ENCODE measurements around the gene LIN7B. TPM values are rescaled to one million over a fixed set of nuclear protein-coding genes. Genes with fewer than 3 reads are reported as not detected.
A peak's percentile ranks its signal among the peaks of the same experiment; 100 is the strongest.
"Not testable (repeated sequence)": the region's sequence is repeated elsewhere in the genome, so short reads cannot be mapped to it uniquely, and the experiment has no call there.

LIN7B gene, protein sequence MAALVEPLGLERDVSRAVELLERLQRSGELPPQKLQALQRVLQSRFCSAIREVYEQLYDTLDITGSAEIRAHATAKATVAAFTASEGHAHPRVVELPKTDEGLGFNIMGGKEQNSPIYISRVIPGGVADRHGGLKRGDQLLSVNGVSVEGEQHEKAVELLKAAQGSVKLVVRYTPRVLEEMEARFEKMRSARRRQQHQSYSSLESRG
- 15.9 and 21.6 TPM in 2 replicates for total RNA-seq (2014; rRNA removed; shearing (Covaris generic))

DNA sequence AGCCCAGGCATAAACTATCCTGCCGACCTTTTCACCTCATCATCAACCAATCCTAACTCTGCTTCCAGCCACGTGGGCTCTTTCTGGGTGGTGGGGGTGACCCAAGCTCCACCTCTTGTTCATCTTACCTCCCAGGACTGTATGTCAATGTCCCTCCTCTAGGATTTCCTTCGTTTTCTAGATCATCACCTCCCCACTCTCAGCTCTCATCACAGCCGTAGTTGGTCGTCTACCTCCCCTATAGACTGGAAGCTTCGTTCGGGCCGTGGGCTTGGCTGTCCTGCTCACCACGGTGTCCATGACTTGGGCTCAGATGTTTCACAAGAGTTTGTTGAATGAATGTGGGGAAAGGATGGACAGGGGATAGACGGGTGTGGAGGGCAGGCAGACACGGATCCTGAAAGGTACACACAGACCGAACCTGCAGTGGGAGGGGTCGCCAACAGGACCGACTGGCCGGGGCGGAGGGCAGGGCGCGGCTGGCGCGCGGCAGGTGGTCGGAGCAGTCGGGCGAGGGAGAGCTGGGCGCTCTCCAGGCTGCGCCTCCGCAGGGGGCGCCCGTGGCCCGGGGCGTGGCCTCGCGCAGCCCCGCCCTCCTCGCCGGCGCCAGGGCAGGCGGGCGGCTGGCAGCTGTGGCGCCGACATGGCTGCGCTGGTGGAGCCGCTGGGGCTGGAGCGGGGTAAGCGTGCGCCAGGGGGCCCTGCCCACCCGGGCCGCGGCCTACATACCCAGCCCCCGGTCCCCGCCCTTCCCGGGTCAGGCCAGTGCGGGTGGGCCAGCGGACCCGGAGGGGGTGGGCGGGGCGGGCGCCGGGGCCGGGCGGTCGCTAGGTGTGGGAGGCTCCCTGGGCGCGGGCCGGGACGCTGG lies at the start of gene LIN7B:
Gene LIN7B, plus strand, starts transcription at position 609 of the 868 bp plus-strand sequence. Its CDS starts 35 bp downstream, at position 644.
- H3K4me1 ChIP-seq (replicated peaks), result peaks cover 51% of the 10 kb centered on the region
- H3K4me3 ChIP-seq, result peak within 1 kb of the TSS; percentile 74
- H3K36me3 ChIP-seq, result peaks cover 17% of the 10 kb centered on the region
- H3K9me3 ChIP-seq (replicated peaks), result peaks cover 3% of the 10 kb centered on the region
- DNase-seq (ENCODE audit: low read depth in 1 of 2, low spot score in 2 of 2), result peak; percentile 81 to 94
- H3K27ac ChIP-seq, result peak within 1 kb of the TSS; percentile 45; the same call in 1 of the 2 replicates
- H3K27me3 ChIP-seq (replicated peaks), result no peaks in the 10 kb centered on the region

DNA sequence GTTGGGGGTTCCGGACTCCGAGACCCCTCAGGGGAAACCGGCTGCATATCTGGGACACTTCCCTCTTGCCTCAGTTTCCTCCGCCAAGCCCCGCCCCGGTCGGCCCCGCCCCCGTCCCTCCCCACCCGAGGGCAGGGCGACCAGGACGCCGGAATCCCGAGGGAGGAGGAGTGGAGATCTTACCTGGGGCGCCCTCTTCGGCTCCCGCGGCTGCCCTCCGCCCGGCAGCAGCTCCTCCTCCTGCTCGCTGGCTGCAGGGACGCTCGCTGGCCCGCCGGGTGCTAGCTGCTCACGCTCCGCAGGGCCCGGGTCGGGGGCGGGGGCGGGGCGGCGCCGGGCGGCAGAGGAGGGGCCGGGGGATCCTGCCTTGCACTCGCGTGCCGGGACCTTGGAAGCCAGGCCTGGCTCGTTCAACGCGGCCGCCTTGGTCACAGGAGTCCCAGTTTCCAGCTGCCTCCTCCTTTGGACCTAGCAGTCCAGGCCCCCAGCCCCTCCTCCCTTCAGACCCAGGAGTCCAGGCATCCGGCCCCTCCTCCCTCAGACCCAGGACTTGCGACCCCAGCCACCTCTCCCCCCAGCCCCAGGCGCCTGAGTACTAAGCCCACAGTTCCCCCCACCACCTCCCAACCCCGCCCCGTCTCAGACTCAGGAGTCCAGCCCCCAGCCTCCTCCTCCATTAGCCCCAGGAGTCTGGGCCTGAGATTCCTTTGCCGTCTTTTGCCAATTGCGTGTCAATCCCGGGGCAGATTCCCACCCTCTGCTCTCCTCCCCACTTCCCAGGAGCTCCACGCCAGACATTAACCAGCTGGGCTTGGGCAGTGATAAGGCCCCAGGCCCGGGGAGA lies 49.2 kb upstream of the LIN7B start, which contains the start of gene NTF4:
Gene NTF4, minus strand, starts transcription at position 51 of the 844 bp plus-strand sequence. CDS start 2,821 bp downstream, outside the sequence.
- Histone ChIP-seq H3K27me3 (replicated peaks) (peaks cover 16% of the 10 kb centered on the region), H3K36me3 (no peaks in the 10 kb centered on the region), H3K4me3 (no peak within 1 kb of the TSS), H3K9me3 (replicated peaks) (peaks cover 8% of the 10 kb centered on the region; the same call in 1 of the 2 replicates), H3K4me1 (replicated peaks) (no peaks in the 10 kb centered on the region), H3K27ac (no peak within 1 kb of the TSS)
- no peak for DNase-seq (ENCODE audit: low read depth in 1 of 2, low spot score in 2 of 2)

DNA sequence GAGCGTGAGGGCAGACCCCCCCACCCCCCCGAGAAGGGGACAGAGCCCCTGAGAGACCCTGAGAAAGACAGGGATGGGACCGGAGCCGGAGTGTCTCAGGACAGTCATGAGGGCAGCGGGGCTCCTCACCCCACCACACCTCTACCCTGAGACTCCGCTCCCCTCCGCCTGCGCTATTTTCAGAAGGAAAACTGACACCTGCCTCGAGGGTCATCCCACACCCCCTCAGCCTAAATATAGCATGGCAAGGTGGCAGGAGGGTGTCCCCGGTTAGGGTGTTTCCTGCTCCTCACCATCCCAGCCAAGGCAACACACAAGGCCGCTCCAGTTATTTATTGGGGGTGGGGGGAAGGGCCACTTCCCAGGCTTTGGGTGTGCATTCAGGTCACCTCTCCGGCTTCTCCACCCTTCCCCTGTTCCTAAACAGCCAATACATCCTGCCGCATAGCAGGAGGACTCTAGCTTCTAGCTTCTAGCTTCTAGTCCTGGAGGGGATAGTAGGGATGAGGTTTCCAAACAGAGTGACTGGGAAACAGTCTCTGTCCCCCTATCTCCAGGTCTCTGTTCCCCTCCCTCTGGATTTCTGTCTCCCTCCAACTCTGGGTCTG lies 48.2 kb upstream of the LIN7B start:
- no peaks in the 10 kb centered on the region for H3K4me1 ChIP-seq (replicated peaks)
- peaks cover 16% of the 10 kb centered on the region for H3K27me3 ChIP-seq (replicated peaks)
- H3K9me3 ChIP-seq (replicated peaks), result peaks cover 8% of the 10 kb centered on the region; the same call in 1 of the 2 replicates
- no peak overlapping the region for H3K27ac ChIP-seq
- DNase-seq (ENCODE audit: low read depth in 1 of 2, low spot score in 2 of 2), result no peak
- no peaks in the 10 kb centered on the region for H3K36me3 ChIP-seq
- no peak overlapping the region for H3K4me3 ChIP-seq

DNA sequence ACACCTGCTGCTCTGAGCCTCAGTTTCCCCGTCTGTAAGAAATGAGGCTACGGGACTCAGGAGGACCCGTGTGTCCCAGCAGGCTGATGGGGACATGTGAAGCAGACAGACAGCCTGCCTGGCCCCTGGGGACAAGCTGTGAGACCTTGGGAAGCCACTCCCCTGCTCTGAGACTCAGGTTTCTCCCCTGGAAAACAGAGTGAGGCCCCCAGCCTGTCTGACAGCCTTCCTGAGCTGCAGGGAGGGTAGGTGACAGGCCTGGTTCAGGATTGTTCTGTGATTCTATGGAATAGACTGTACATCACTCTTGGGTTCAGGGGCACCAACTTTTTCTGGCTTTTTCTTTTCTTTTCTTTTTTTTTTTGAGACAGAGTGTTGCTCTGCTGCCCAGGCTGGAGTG lies 46.6 kb upstream of the LIN7B start:
- no peak for DNase-seq (ENCODE audit: low read depth in 1 of 2, low spot score in 2 of 2)
- no peaks in the 10 kb centered on the region for H3K36me3 ChIP-seq

DNA sequence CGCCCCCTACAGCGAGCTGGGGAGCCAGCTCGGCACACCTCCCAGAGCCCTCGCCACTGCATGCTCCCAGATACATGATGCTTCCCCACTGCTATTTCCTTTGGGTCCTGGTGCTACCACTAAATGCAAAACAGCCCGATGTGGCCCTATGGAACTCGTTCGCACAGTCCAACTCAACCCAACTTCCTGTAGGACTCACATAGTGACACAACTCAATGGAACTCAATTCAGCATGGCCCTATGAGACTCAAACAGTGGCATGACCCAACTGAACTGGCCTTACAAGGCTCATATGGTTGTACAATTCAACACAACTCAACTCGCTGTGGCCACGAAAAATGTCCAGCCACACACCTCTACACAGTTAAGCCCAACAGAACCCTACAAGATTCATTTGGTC lies 45.1 kb upstream of the LIN7B start:
- H3K27me3 ChIP-seq (replicated peaks), result peaks cover 32% of the 10 kb centered on the region
- DNase-seq (ENCODE audit: low read depth in 1 of 2, low spot score in 2 of 2), result no peak

More for the DNA sequence above, 46.6 kb upstream of the LIN7B start:
- Histone ChIP-seq H3K4me3 (no peak overlapping the region), H3K27ac (no peak overlapping the region), H3K9me3 (replicated peaks) (peaks cover 13% of the 10 kb centered on the region), H3K27me3 (replicated peaks) (peaks cover 21% of the 10 kb centered on the region), H3K4me1 (replicated peaks) (peaks cover 5% of the 10 kb centered on the region)

DNA sequence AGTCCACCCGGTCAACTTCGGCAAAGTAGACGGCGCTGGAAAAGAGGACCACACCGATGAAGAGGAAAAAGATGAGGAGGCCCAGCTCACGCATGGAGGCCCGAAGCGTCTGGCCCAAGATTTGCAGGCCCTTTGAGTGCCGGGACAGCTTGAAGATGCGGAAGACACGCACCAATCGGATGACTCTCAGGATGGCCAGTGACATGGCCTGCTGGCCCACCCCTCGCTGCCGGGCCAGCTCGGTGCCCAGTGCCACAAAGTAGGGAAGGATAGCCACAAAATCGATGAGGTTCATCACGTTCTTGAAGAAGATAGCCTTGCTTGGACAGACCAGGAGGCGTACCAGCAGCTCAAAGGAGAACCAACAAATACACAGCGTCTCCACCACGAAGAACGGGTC lies 43.8 kb upstream of the LIN7B start:
- H3K36me3 ChIP-seq, result no peaks in the 10 kb centered on the region
- peaks cover 30% of the 10 kb centered on the region for H3K27me3 ChIP-seq (replicated peaks)
- peaks cover 5% of the 10 kb centered on the region for H3K4me1 ChIP-seq (replicated peaks)
- H3K27ac ChIP-seq, result no peak overlapping the region
- peaks cover 13% of the 10 kb centered on the region for H3K9me3 ChIP-seq (replicated peaks)
- no peak overlapping the region for H3K4me3 ChIP-seq
- no peak for DNase-seq (ENCODE audit: low read depth in 1 of 2, low spot score in 2 of 2)

More for the DNA sequence above, 45.1 kb upstream of the LIN7B start:
- no peak overlapping the region for H3K4me3 ChIP-seq
- H3K9me3 ChIP-seq (replicated peaks), result peaks cover 13% of the 10 kb centered on the region
- H3K4me1 ChIP-seq (replicated peaks), result peaks cover 5% of the 10 kb centered on the region
- H3K27ac ChIP-seq, result no peak overlapping the region
- no peaks in the 10 kb centered on the region for H3K36me3 ChIP-seq

DNA sequence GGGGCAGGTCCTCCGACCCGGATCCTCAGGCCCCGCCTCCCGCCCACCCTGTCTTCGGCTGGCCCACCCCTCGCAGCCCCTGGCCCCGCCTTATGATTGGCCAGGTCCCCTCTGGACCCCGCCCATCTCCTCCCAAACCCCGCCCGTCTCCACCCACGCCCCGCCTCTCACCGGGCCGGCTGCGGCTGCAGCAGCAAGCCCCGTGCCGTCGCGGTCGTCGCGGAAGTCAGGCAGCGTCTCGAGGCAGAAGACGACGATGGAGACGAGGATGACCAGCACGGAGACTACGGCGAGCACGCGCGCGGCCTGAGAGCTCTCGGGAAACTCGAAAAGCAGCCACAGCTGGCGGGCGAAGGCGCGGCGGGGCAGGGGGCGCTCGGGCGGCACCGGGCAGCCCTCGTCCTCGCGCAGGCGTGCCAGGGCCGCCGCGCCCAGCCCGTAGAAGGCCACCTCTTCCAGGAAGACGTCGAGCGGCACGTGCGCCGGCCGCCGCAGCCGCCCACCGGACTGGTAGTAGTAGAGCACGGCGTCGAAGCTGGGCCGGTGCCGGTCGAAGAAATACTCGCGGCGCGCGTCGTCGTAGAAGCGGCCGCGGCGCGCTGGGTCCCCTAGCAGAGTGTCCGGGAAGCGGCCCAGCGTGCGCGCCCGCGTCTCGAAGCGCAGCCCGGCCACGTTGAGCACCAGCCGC lies 42.2 kb upstream of the LIN7B start:
- Histone ChIP-seq H3K4me1 (replicated peaks) (peaks cover 5% of the 10 kb centered on the region), H3K36me3 (no peaks in the 10 kb centered on the region), H3K9me3 (replicated peaks) (peaks cover 13% of the 10 kb centered on the region), H3K27ac (no peak overlapping the region), H3K27me3 (replicated peaks) (peaks cover 25% of the 10 kb centered on the region), H3K4me3 (no peak overlapping the region)
- DNase-seq (ENCODE audit: low read depth in 1 of 2, low spot score in 2 of 2), result no peak

DNA sequence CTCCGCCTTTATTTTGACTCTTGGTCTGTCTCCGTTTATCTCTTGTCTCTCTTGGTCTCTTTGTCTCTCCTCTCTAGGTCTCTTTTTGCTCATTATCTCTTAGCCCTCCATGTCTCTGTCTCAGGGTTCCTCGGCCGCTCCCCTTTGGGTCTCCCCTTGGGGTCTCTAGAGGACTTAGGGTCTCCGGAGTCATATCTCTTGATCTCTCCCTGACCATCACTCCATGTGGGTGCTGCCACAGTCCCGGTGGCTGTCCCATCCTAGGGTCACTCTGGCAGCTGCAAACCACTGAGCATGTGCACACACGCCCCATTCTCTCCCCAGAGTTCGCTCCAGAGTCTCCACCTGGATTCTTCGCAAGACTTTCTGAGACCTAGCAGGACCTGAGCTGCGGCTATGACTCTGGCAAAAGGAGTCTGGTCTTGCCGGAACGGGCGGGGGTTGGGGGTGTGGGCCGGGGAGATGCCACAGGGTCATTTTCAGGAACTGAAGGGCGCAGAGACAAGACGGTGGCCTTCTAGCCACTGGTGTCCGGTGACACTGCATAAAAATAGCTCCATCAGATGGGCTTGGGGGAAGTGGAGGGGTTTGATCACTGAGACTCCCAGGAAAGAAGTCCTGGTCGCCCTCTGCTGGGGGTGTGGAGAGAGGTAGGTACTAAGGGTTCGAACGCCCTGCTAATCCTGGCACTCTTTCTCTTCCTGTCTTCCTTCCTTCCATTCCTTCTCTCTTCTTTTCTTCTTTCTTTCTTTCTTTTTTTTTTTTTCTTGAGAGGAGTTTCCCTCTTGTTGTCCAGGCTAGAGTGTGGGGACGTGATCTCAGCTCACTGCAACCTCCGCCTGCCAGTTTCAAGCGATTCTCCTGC lies 40.4 kb upstream of the LIN7B start:
- Histone ChIP-seq H3K27me3 (replicated peaks) (peaks cover 22% of the 10 kb centered on the region), H3K36me3 (no peaks in the 10 kb centered on the region), H3K4me3 (no peak overlapping the region), H3K4me1 (replicated peaks) (peaks cover 5% of the 10 kb centered on the region), H3K9me3 (replicated peaks) (peaks cover 12% of the 10 kb centered on the region), H3K27ac (no peak overlapping the region)
- DNase-seq (ENCODE audit: low read depth in 1 of 2, low spot score in 2 of 2), result peak in 1 of 2 experiments; percentile 22

DNA sequence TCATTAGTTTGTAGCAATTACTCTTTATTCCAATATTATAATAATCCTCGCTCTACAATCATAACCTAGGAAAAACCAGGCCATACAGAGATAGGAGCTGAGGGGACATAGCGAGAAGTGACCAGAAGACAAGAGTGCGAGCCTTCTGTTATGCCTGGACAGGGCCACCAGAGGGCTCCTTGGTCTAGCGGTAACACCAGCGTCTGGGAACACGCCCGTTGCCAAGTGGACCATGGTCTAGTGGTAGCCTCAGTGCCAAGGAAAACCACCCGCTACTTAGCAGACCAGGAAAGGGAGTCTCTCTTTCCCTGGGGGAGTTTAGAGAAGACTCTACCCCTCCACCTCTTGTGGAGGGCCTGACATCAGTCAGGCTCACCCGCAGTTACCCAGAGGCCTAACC lies 39.3 kb upstream of the LIN7B start:
- not testable (repeated sequence) for H3K4me1 ChIP-seq (replicated peaks); H3K27ac ChIP-seq; H3K9me3 ChIP-seq (replicated peaks); H3K36me3 ChIP-seq; H3K4me3 ChIP-seq
- peak; percentile 50 to 72 for DNase-seq (ENCODE audit: low read depth in 1 of 2, low spot score in 2 of 2)
- H3K27me3 ChIP-seq (replicated peaks), result peaks cover 22% of the 10 kb centered on the region

DNA sequence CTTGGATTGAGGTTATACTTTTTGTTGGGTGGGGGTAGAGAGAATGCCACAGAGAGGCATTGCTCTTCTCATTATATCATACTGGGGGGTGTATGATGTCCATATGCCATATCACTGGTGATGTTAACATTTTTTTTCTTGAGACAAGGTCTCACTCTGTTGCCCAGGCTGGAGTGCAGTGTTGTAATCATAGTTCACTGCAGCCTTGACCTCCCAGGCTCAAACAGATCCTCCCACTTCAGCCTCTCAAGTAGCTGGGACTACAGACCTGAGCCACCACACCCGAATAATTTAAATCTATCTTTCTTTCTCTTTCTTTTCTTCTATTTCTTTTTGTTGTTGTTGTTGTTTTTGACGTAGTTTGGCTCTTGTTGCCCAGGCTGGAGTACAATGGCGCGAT lies 33.8 kb upstream of the LIN7B start:
- no peak for DNase-seq (ENCODE audit: low read depth in 1 of 2, low spot score in 2 of 2)
- H3K4me1 ChIP-seq (replicated peaks), result peaks cover 4% of the 10 kb centered on the region
- no peaks in the 10 kb centered on the region for H3K27me3 ChIP-seq (replicated peaks)
- peaks cover 1% of the 10 kb centered on the region for H3K36me3 ChIP-seq
- no peak overlapping the region for H3K27ac ChIP-seq
- no peak overlapping the region for H3K4me3 ChIP-seq
- no peaks in the 10 kb centered on the region for H3K9me3 ChIP-seq (replicated peaks)

DNA sequence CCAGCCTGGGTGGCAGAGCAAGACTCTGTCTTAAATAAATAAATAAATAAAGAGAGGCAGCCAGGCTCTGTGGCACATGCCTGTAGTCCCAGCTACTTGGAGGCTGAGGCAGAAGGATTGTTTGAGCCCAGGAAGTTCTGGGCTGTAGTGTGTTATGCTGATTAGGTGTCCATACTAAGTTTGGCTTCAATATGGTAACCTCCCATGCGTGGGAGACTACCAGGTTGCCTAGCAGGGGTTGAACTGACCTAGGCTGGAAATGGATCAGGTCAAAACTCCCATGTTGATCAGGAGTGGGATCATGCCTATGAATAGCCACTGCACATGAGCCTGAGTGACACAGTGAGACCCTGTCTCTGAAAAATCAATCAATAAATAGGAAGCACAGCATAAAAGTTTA lies 32.9 kb upstream of the LIN7B start:
- Histone ChIP-seq H3K9me3 (replicated peaks) (no peaks in the 10 kb centered on the region), H3K27me3 (replicated peaks) (no peaks in the 10 kb centered on the region), H3K4me3 (no peak overlapping the region), H3K36me3 (peaks cover 10% of the 10 kb centered on the region), H3K27ac (no peak overlapping the region), H3K4me1 (replicated peaks) (peaks cover 5% of the 10 kb centered on the region)
- DNase-seq (ENCODE audit: low read depth in 1 of 2, low spot score in 2 of 2), result no peak
